Smooth muscle cell (in vitro differentiated cells): ENCODE results near the gene PRTFDC1. TPM values are rescaled to one million over a fixed set of nuclear protein-coding genes. Genes with fewer than 3 reads are reported as not detected.
A peak's percentile ranks its signal among the peaks of the same experiment; 100 is the strongest.
"Not testable (repeated sequence)": the region's sequence is repeated elsewhere in the genome, so short reads cannot be mapped to it uniquely, and the experiment has no call there.

Source experiments
- DNase-seq: peaks from one replicate; lab custom pipeline; 2025; ENCODE audit not compliant: unreplicated experiment; lab: John Stamatoyannopoulos, UW
- H2AFZ ChIP-seq: fragments of 200-600 bp; sonication (generic); 2 replicates; pipeline ENCODE4 v1.6.0; 2016; ENCODE audit warnings: antibody characterized with exemption, low read depth, mild to moderate bottlenecking
- H3F3A ChIP-seq: fragments of 200-600 bp; sonication (generic); 2 replicates; pipeline ENCODE4 v1.6.0; 2017; ENCODE audit warnings: antibody characterized with exemption, low read depth
- H3K27ac ChIP-seq: fragments of 200-600 bp; sonication (generic); 2 replicates; pipeline ENCODE4 v1.5.1; 2016; ENCODE audit warnings: low read depth, mild to moderate bottlenecking
- H3K27me3 ChIP-seq: fragments of 200-600 bp; sonication (generic); 2 replicates; pipeline ENCODE4 v1.6.1; 2016; ENCODE audit warnings: low read depth, mild to moderate bottlenecking
- H3K36me3 ChIP-seq: fragments of 200-600 bp; sonication (generic); 2 replicates; pipeline ENCODE4 v1.5.1; 2016; ENCODE audit warnings: low read depth
- H3K4me1 ChIP-seq: fragments of 200-600 bp; sonication (generic); 2 replicates; pipeline ENCODE4 v1.5.1; 2016; ENCODE audit warnings: low read depth
- H3K4me2 ChIP-seq: fragments of 200-600 bp; sonication (generic); 2 replicates; pipeline ENCODE4 v1.6.0; 2016; ENCODE audit warnings: mild to moderate bottlenecking
- H3K4me3 ChIP-seq: fragments of 200-600 bp; sonication (generic); 2 replicates; pipeline ENCODE4 v1.5.1; 2016; ENCODE audit warnings: mild to moderate bottlenecking
- H3K79me2 ChIP-seq: fragments of 200-600 bp; sonication (generic); 2 replicates; pipeline ENCODE4 v1.6.0; 2016; ENCODE audit warnings: low read depth, mild to moderate bottlenecking
- H3K9ac ChIP-seq: fragments of 200-600 bp; sonication (generic); 2 replicates; pipeline ENCODE4 v1.6.0; 2016; ENCODE audit warnings: low read depth
- H3K9me3 ChIP-seq: fragments of 200-600 bp; sonication (generic); replicated peaks from 2 replicates; pipeline ENCODE4 v1.5.1; 2016; ENCODE audit warnings: low read depth
- H4K20me1 ChIP-seq: fragments of 200-600 bp; sonication (generic); 2 replicates; pipeline ENCODE4 v1.6.0; 2016; ENCODE audit warnings: low read depth
- WGBS: methylation state at CpG from one replicate; pipeline ENCODE4 v1.1.7; 2016; ENCODE audit warnings: low lambda C conversion rate; 5-methylcytosine and 5-hydroxymethylcytosine counted together
- polyA plus RNA-seq: library from polyadenylated mRNA; unstranded; fragments of >200 nt; fragmentation: Nextera tagmentation; extraction: Ambion mirVana; gene quantifications from 2 replicates; pipeline ENCODE4 v1.2.1, GENCODE V29; 2016
- total RNA-seq: library from RNA; depleted of rRNA; stranded (reverse); fragments of >200 nt; gene quantifications from 2 replicates; pipeline ENCODE4 v1.2.3, GENCODE V29; 2014
- TF ChIP-seq, protein P1 (sequence below): fragments of 200-600 bp; sonication (generic); IDR thresholded peaks from 2 replicates; pipeline ENCODE4 v1.5.1; 2017; ENCODE audit warnings: borderline replicate concordance, mild to moderate bottlenecking, antibody characterized with exemption; ENCODE audit not compliant: insufficient read depth, poor library complexity, severe bottlenecking

PRTFDC1 gene
- total and polyA plus RNA-seq, 2 experiments from 2014 or later: 10.2 to 11.9 TPM

DNA sequence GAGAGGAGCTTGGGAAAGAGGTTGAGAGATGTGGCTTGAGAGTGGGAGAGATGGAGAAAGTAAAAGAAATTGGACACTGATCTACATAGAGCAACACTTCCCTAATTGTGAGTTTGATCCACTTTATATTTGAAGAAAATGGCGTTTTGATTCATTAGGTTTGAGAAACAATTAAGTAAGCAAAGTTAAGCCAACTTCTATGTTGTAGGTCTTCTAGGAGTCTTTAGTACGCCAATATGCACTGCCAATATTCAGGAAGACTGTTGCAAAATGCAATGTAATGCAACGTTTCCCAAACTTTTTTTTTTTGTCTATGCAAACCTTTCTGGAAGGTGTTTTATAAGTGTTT, 7.0 kb upstream of the PRTFDC1 start:
- Histone ChIP-seq H3K36me3 (no peaks in the 10 kb centered on the region), H3K4me2 (peak overlapping the region; percentile 65), H3F3A (peaks cover 4% of the 10 kb centered on the region), H3K4me1 (peaks cover 14% of the 10 kb centered on the region), H3K4me3 (no peak overlapping the region), H3K9me3 (no peaks in the 10 kb centered on the region), H3K27ac (peak overlapping the region; percentile 96), H3K27me3 (no peaks in the 10 kb centered on the region), H2AFZ (peak overlapping the region; percentile 55), H4K20me1 (no peaks in the 10 kb centered on the region), H3K79me2 (no peaks in the 10 kb centered on the region), H3K9ac (no peak overlapping the region)
- TF ChIP-seq, protein P1, sequence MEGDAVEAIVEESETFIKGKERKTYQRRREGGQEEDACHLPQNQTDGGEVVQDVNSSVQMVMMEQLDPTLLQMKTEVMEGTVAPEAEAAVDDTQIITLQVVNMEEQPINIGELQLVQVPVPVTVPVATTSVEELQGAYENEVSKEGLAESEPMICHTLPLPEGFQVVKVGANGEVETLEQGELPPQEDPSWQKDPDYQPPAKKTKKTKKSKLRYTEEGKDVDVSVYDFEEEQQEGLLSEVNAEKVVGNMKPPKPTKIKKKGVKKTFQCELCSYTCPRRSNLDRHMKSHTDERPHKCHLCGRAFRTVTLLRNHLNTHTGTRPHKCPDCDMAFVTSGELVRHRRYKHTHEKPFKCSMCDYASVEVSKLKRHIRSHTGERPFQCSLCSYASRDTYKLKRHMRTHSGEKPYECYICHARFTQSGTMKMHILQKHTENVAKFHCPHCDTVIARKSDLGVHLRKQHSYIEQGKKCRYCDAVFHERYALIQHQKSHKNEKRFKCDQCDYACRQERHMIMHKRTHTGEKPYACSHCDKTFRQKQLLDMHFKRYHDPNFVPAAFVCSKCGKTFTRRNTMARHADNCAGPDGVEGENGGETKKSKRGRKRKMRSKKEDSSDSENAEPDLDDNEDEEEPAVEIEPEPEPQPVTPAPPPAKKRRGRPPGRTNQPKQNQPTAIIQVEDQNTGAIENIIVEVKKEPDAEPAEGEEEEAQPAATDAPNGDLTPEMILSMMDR: no peak
- WGBS: 72% methylated on average over 3 of the region's 3 CpGs
- no peak for DNase-seq

DNA sequence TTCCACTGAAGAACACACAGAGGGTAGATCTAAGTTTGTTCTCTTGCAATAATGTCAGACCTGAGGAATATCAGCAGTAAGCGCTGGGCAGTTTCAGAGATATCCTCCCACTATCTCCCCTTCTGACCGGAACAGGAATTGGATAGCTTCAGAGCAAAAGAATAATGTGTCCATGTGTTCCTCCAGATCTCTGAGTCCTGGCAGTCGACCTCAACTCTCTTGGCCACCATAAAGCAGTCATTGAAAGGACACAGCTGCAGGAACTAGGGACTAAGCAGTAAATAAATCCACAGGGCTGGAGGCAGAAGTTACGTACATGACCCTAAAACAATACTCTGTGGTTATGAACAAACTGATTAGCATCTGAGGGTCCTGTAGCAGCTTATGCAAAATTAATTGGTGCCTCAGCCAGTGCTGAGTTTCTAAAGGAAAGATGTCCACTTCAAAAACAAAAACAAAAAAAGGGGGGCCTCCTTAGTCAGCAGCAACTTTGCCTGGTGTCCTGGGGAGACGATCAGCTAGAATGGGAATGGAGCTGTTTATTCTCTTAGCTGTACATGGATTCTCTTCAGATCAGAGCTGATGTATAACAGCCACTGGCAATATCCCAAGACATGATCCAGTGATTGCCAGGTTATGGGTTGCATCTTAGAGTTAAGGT, 6.4 kb upstream of the PRTFDC1 start:
- no peak for DNase-seq
- Histone ChIP-seq H3K4me2 (peak overlapping the region; percentile 65), H3K9me3 (no peaks in the 10 kb centered on the region), H4K20me1 (no peaks in the 10 kb centered on the region), H3K36me3 (no peaks in the 10 kb centered on the region), H3K79me2 (no peaks in the 10 kb centered on the region), H3F3A (peaks cover 4% of the 10 kb centered on the region), H2AFZ (peak overlapping the region; percentile 55), H3K9ac (peak overlapping the region; percentile 74), H3K27me3 (no peaks in the 10 kb centered on the region), H3K4me3 (no peak overlapping the region), H3K27ac (peak overlapping the region; percentile 96), H3K4me1 (peaks cover 14% of the 10 kb centered on the region)
- 41% methylated on average over 5 of the region's 5 CpGs for WGBS
- TF ChIP-seq, protein P1: no peak

DNA sequence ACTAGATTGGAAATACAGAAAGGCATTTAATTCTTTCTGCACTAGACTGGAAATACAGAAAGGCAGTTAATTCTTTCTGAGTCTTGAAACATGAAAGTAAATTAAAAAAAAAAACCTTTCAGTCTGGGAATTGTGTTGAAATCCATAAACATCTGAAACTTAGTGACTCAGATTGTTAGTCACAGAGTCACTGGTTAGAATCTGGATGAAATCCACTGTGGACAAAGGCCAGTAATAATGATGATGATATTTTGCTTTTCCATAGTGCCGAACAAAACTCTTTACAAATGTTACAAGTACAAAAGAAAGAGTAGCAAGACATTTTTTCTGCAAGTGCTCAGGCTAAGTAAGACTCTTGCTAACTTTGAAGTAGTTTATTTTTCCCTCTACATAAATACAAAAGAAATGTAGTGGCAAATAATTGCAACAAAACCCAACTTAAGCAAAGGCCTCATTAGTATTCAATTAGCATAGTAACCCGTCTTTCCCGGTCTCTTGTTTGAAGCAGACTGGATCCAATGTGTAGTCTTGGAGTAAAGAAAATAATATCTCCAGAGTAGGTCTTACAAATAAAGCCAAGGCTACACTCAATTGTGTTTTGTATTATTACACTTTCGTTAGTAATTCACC, 5.8 kb upstream of the PRTFDC1 start:
- WGBS: 62% methylated on average over 4 of the region's 4 CpGs
- peaks cover 17% of the 10 kb centered on the region for H3K4me1 ChIP-seq
- H3F3A ChIP-seq: peaks cover 4% of the 10 kb centered on the region
- H3K36me3 ChIP-seq: no peaks in the 10 kb centered on the region
- H3K4me2 ChIP-seq: peak overlapping the region; percentile 65
- no peaks in the 10 kb centered on the region for H3K27me3 ChIP-seq
- H3K79me2 ChIP-seq: no peaks in the 10 kb centered on the region
- H3K9ac ChIP-seq: peak overlapping the region; percentile 74
- TF ChIP-seq, protein P1: no peak
- H2AFZ ChIP-seq: peak overlapping the region; percentile 55
- H3K4me3 ChIP-seq: peak overlapping the region; percentile 8
- H3K9me3 ChIP-seq: no peaks in the 10 kb centered on the region
- DNase-seq: no peak
- no peaks in the 10 kb centered on the region for H4K20me1 ChIP-seq
- H3K27ac ChIP-seq: peak overlapping the region; percentile 96

DNA sequence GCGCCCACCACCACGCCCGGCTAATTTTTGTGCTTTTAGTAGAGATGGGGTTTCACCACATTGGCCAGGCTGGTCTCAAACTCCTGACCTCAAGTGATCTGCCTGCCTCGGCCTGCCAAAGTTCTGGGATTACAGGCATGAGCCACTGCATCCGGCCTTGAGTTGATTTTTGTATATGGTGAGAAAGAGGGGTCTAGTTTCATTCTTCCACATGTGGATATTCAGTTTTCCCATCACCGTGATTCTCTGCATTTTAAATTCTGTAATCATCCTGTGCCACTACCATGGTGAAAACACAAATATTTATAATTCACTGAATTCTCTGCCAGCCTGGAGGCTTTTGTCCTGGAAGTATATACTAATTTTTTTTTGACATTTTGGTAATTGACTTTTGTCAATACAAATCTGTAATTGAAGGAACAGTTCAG, 5.2 kb upstream of the PRTFDC1 start:
- not testable (repeated sequence) for H3K4me3 ChIP-seq, H2AFZ ChIP-seq, H3K27me3 ChIP-seq, H3K36me3 ChIP-seq, H3F3A ChIP-seq, H3K9me3 ChIP-seq, DNase-seq, H3K79me2 ChIP-seq, H4K20me1 ChIP-seq
- peak overlapping the region; percentile 65 for H3K4me2 ChIP-seq
- H3K4me1 ChIP-seq: peaks cover 21% of the 10 kb centered on the region
- 57% methylated on average over 6 of the region's 6 CpGs for WGBS
- H3K9ac ChIP-seq: peak overlapping the region; percentile 73
- H3K27ac ChIP-seq: peak overlapping the region; percentile 96
